SK-N-MC (cell line): ENCODE data around the gene CBY1.
A peak's percentile ranks its signal among the peaks of the same experiment; 100 is the strongest.

Experiments
- DNase-seq: peaks from one replicate; pipeline ENCODE4 v3.0.0-alpha.2; 2011; ENCODE audit warnings: low read depth, low spot score
- H3K27ac ChIP-seq: fragments of 200-600 bp; sonication (generic); 2 replicates; pipeline ENCODE4 v1.5.1; 2016; ENCODE audit warnings: mixed run types
- H3K36me3 ChIP-seq: fragments of 200-600 bp; sonication (generic); 2 replicates; pipeline ENCODE4 v1.6.1; 2017; ENCODE audit warnings: antibody characterized with exemption, low read length, mixed read lengths; ENCODE audit not compliant: insufficient read depth
- H3K4me3 ChIP-seq: fragments of 200-600 bp; sonication (generic); 2 replicates; pipeline ENCODE4 v1.5.1; 2016
- H3K9ac ChIP-seq: fragments of 200-600 bp; sonication (generic); 2 replicates; pipeline ENCODE4 v1.8.0; 2017; ENCODE audit warnings: mixed run types, mixed read lengths; ENCODE audit not compliant: insufficient read length
- H3K9me3 ChIP-seq: fragments of 200-600 bp; sonication (generic); 2 replicates; pipeline ENCODE4 v1.6.1; 2017; ENCODE audit warnings: low read depth, mild to moderate bottlenecking, antibody characterized with exemption, low read length, moderate library complexity, mixed read lengths
- EZH2 ChIP-seq: fragments of 200-600 bp; sonication (generic); IDR thresholded peaks from one replicate; pipeline ENCODE4 v1.6.1; 2017; ENCODE audit warnings: antibody characterized with exemption
- FOXP2 ChIP-seq: optimal IDR thresholded peaks from 2 replicates; pipeline ENCODE3; 2011; ENCODE audit warnings: mild to moderate bottlenecking, moderate library complexity; ENCODE audit not compliant: insufficient read depth; ENCODE audit errors: extremely low read length, control extremely low read depth
- POLR2AphosphoS5 ChIP-seq: IDR thresholded peaks from 2 replicates; pipeline ENCODE4 v1.6.1; 2012; ENCODE audit warnings: mild to moderate bottlenecking, low read depth, low read length, borderline replicate concordance

The CBY1 gene

DNA sequence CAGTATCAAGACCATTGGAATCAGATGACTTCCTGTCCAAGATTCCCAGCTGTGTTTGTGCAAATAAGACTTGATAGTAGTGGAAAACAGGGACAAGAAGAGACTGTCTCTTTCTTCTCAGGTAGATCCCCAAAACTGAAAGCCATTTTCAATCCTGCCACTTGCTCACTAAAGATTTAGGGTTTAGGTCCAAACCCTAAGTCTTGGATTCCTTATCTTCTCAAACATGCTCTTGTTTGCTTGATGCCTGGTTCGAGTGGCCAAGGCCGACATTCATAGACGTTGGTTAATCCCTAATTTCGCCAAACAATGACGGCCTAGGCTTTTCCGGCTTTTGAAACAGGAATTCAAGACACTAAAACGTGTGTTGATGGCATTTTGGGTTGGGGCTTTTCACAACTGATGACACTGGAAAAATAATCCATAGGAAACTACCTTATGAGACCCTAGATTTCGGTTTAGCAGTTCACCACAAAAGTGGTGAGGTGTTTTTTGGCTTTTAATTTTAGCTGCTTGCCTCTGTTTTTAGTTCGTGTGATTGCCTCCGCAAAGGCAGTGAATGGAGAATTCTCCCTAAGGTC, 48.3 kb downstream of the CBY1 start:
- Histone ChIP-seq H3K27ac (peak overlapping the region; percentile 83), H3K4me3 (peak overlapping the region; percentile 80), H3K9ac (peak overlapping the region; percentile 69), H3K9me3 (no peaks in the 10 kb centered on the region), H3K36me3 (peaks cover 6% of the 10 kb centered on the region; the same call in 1 of the 2 replicates)
- DNase-seq = no peak
- no peak for TF ChIP-seq EZH2
- TF ChIP-seq POLR2AphosphoS5 = no peak
- no peak for TF ChIP-seq FOXP2

DNA sequence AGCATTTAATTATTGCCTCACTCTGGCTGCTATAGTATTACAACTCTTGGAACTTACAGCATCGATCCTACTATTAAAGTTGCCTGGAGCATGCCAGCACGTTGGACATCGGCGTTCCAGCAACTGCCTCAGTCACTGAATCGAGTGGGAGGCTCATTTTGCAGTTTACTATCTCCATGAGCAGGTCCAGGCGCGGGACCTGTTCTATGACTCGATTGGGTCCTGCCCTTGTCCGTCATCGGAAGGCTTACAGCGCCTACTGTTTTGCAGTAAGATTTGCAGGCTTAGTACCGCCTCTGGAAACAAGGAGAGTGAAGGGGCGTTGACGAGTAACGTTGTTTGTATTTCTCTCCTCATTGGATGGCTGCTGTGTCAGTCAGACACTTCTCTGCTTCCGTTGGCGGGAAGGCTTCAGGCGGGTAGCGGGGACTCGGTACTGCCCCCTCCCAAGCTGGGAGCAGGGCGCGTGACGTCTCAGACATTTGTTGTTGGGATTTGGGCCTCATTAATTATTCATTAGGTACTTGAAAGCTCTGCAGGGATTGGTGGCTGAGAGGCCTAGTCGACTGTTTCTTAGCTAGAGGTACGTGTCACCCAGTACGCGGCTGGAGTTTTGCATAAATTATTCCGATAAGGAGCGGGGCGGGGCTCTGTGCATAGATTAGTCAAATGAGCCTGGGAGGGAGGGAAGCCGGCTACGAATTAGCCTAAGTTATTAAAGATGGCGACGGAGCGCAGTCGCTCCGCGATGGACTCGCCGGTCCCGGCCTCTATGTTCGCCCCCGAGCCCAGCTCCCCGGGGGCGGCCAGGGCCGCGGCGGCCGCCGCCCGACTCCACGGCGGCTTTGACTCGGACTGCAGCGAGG, 49.0 kb downstream of the CBY1 start, which contains the start of gene GTPBP1:
TSS of gene GTPBP1 (plus strand) at position 710 of the 866 bp plus-strand sequence. CDS start at position 722, 12 bp downstream.
- Histone ChIP-seq H3K27ac (peak within 1 kb of the TSS; percentile 83), H3K36me3 (peaks cover 14% of the 10 kb centered on the region; the same call in 1 of the 2 replicates), H3K9ac (peak within 1 kb of the TSS; percentile 96), H3K4me3 (peak within 1 kb of the TSS; percentile 95), H3K9me3 (no peaks in the 10 kb centered on the region)
- TF ChIP-seq EZH2 (no peak), POLR2AphosphoS5 (peak; percentile 71), FOXP2 (peak; percentile 96)
- DNase-seq = peak; percentile 100

DNA sequence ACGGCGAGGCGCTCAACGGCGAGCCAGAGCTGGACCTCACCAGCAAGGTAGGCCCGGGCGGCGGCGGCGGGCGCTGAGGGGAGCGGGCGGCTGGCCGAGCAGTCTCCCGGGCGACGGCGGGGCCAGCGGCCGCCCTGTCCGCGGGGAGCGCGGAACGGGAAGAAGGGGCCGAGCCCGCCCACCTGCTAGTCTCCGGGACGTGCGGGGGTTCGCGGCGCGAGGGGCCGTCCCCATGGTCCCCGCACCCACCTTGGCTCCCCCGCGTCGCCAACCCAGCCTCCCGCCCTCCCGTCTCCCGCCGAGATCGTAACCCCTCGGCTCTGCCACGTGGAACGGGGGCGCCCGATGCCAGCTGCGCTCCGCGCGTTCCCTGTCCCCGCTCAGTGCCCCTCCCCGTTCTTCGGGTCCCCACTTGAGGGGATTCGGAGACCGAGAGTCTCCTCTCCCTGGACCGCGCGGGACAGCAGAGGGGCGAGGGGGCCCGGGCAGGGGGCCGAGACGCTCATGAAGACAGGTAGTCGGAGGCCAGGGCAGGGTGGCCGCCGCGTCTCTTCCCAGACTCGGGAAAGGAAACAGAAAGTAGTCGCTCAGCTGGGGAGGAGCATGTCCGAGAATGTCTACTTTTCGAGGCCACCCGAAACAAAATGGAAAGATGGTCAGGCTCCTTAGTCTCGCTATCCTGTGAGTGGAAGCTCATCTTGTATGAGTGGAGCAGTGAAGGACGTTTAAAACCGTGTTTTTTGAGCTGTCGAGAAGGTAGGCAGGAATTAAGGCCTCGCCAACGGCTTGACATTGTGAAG, 49.9 kb downstream of the CBY1 start:
- H3K9ac ChIP-seq = peak overlapping the region; percentile 96
- peak overlapping the region; percentile 95 for H3K4me3 ChIP-seq
- no peaks in the 10 kb centered on the region for H3K9me3 ChIP-seq
- peaks cover 22% of the 10 kb centered on the region for H3K36me3 ChIP-seq
- TF ChIP-seq EZH2 (no peak), FOXP2 (no peak), POLR2AphosphoS5 (no peak)
- peak overlapping the region; percentile 80 for H3K27ac ChIP-seq
- no peak for DNase-seq

DNA sequence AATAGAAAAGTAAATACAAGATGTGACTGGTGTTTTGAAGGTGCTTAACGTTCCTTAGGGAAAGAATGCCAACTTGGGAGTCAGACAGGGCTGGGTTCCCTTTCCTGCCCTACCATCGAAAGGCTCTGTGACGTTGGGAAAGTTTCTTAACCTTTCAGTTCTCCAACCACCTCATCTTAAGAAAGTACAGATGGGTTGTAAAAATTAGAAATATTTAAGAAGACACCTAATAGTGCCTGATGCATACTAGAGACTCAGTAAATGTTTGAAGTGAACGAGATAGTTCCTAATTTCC, 50.4 kb downstream of the CBY1 start:
- Histone ChIP-seq H3K27ac (no peak overlapping the region), H3K9ac (peak overlapping the region; percentile 96), H3K36me3 (peaks cover 22% of the 10 kb centered on the region), H3K4me3 (peak overlapping the region; percentile 95), H3K9me3 (no peaks in the 10 kb centered on the region)
- TF ChIP-seq FOXP2 (no peak), EZH2 (no peak), POLR2AphosphoS5 (no peak)
- DNase-seq = no peak

DNA sequence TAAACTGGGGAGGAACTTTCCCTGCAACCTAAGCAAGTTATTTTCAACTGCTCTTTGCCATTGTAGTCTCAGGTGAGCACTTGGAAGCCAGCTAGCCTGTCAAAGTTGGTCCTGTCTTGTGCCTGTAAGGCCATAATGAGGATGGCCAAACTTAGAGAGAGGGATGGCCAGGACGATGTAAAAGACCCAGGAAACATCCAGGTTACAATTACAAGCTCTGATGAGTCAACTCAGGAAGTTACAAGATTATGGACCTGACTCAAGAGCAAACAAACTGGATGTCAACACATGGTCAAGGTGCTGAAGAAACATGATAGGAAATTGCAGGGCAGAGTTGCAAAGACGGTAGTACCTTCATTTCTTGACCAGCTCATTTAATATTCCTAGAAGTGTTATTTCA, 50.9 kb downstream of the CBY1 start:
- peak overlapping the region; percentile 96 for H3K9ac ChIP-seq
- peak overlapping the region; percentile 95 for H3K4me3 ChIP-seq
- TF ChIP-seq POLR2AphosphoS5 (no peak), EZH2 (no peak), FOXP2 (no peak)
- H3K27ac ChIP-seq = no peak overlapping the region
- DNase-seq = no peak
- H3K36me3 ChIP-seq = peaks cover 22% of the 10 kb centered on the region
- no peaks in the 10 kb centered on the region for H3K9me3 ChIP-seq

DNA sequence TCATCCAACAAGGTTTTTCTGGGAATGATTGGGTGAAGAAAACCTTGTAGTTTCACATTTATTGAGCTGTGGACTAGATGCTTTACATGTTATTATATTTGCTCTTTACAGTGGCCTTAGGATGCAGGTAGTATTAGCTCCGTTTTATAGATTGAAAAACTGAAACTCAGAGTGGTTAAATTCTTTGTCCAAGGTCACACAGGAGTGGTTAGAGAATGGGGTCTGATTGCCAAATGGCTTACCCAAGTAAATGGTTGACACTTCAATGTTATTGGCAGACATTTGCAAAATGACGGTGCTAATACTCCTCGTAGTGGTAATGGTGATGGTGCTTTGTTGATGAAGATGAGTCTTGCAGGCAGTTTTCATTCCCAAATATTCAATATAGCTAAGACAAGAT, 51.5 kb downstream of the CBY1 start:
- Histone ChIP-seq H3K9ac (no peak overlapping the region), H3K9me3 (no peaks in the 10 kb centered on the region), H3K4me3 (0 out of 2 replicates have a peak overlapping the region, but pooled peaks have one; percentile 28), H3K27ac (no peak overlapping the region), H3K36me3 (peaks cover 22% of the 10 kb centered on the region)
- TF ChIP-seq FOXP2 (no peak), EZH2 (no peak)
- DNase-seq = no peak

DNA sequence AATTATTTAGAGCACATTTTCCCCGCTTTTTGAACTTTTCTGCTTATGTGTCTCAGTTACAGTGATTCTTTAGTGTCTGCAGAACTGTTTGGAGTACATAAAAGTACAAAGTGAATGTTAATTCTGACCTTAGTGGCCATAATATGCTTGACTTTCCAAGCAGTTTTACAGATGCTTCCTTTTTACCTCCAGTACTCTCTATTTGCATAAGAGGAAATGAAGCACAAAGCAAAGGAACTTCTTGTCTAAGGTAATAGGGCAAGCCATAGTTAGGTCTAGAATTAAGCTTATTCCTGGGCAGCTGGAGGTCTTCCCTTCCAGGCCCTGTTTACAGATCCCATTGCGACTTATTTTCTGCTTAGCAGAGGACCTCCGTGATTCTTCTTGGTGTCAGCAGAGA, 52.9 kb downstream of the CBY1 start:
- H3K9me3 ChIP-seq = no peaks in the 10 kb centered on the region
- no peak overlapping the region for H3K9ac ChIP-seq
- no peak for DNase-seq
- no peak overlapping the region for H3K4me3 ChIP-seq
- TF ChIP-seq EZH2 = no peak
- no peak for TF ChIP-seq FOXP2
- no peak for TF ChIP-seq POLR2AphosphoS5
- peaks cover 22% of the 10 kb centered on the region for H3K36me3 ChIP-seq
- no peak overlapping the region for H3K27ac ChIP-seq

DNA sequence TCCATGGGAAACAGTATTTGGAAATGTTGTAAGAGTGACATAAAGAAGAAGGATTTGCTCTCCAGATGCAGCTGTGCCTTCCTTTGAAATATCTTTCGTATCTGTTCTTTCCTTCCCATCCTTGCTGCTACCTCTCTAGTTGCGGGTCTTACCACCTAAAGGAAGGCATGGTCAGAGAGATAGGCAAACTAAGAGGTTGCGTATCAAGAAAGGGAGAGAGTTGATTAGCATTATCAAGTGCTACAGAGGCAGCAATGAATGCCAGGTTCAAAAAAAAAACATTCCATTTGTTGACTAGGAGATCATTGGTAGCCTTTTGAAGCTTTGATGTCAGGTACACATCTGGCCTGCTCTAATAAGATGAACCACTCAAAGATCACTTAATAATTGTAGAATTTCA, 53.9 kb downstream of the CBY1 start:
- no peak overlapping the region for H3K4me3 ChIP-seq
- TF ChIP-seq POLR2AphosphoS5 = no peak
- no peak for TF ChIP-seq FOXP2
- no peak for TF ChIP-seq EZH2
- no peak overlapping the region for H3K9ac ChIP-seq
- no peak for DNase-seq
- H3K27ac ChIP-seq = no peak overlapping the region
- H3K9me3 ChIP-seq = no peaks in the 10 kb centered on the region
- H3K36me3 ChIP-seq = peaks cover 22% of the 10 kb centered on the region
